Activated CD8-positive, alpha-beta memory T cell treated with anti-CD3 and anti-CD28 coated beads, Interleukin-2, amount 10 ng/mL, durations not matched to agents 7 days and 5 days (primary cell): ENCODE data around the gene LBR. TPM values are rescaled to one million over a fixed set of nuclear protein-coding genes. Genes with fewer than 3 reads are reported as not detected.

ENCODE experiments used
- ATAC-seq: fragments of 150-1000 bp; cut with Tn5 transposase; one replicate; pipeline ENCODE4 v1.10.0; 2021; ENCODE audit warnings: moderate library complexity
- CTCF ChIA-PET: fragments of 350-600 bp; sonication (Branson Sonifier 250); formaldehyde crosslinking; loops from one replicate; lab custom pipeline; 2021; ENCODE audit warnings: antibody characterized with exemption; lab: Charles Lee
- DNase-seq: peaks from one replicate; pipeline ENCODE4 v3.0.0-alpha.2; 2020
- H3K27ac Mint-ChIP-seq: one replicate; pipeline ENCODE4 v1.8.0; 2021; ENCODE audit warnings: mild to moderate bottlenecking, mixed read lengths
- H3K27me3 Mint-ChIP-seq: one replicate; pipeline ENCODE4 v1.8.0; 2021; ENCODE audit warnings: mixed read lengths
- H3K36me3 Mint-ChIP-seq: one replicate; pipeline ENCODE4 v1.8.0; 2021; ENCODE audit warnings: mild to moderate bottlenecking, mixed read lengths
- H3K4me1 Mint-ChIP-seq: one replicate; pipeline ENCODE4 v1.8.0; 2021; ENCODE audit warnings: mixed read lengths
- H3K4me3 Mint-ChIP-seq: one replicate; pipeline ENCODE4 v1.8.0; 2021; ENCODE audit warnings: mild to moderate bottlenecking, moderate library complexity, mixed read lengths
- H3K9me3 Mint-ChIP-seq: one replicate; pipeline ENCODE4 v1.8.0; 2022; ENCODE audit warnings: low read depth, mixed read lengths
- total RNA-seq, 2 experiments: library from RNA; stranded (reverse); gene quantifications; one replicate each; pipeline ENCODE4 v1.2.3, GENCODE V29; 2021

The LBR gene
- total RNA-seq, 2 experiments from 2014 or later, result 213 to 226 TPM

- Mint-ChIP-seq H3K27ac (no peak overlapping the region), H3K9me3 (no peaks in the 10 kb centered on the region), H3K27me3 (no peaks in the 10 kb centered on the region), H3K4me1 (peaks cover 36% of the 10 kb centered on the region), H3K4me3 (no peak overlapping the region), H3K36me3 (no peaks in the 10 kb centered on the region)
- CTCF ChIA-PET, result interaction anchor here (0.8 kb wide), 1 partner anchor 27 kb away, joined by 4 read pairs; no protein-coding TSS in a partner anchor
- ATAC-seq (no peak), DNase-seq (no peak)
Observed at GRCh38 chr1:225470211-225471108, 42.6 kb upstream of the LBR start.

GRCh38 chr1:225469051-225469450 is 41.2 kb upstream of the LBR start:
- peak overlapping the region; percentile 99 for H3K27ac Mint-ChIP-seq
- CTCF ChIA-PET, result interaction anchor here (0.9 to 3.3 kb wide), 8 partner anchors 9 to 519 kb away, joined by 3 to 29 read pairs (median 14); partner anchors contain the start of genes LBR and PYCR2
- ATAC-seq (no peak), DNase-seq (no peak)
- H3K36me3 Mint-ChIP-seq, result no peaks in the 10 kb centered on the region
- peaks cover 43% of the 10 kb centered on the region for H3K4me1 Mint-ChIP-seq
- peak overlapping the region; percentile 84 for H3K4me3 Mint-ChIP-seq
- H3K27me3 Mint-ChIP-seq, result no peaks in the 10 kb centered on the region
- no peaks in the 10 kb centered on the region for H3K9me3 Mint-ChIP-seq

GRCh38 chr1:225468270-225469020 is 40.6 kb upstream of the LBR start:
- DNase-seq (no peak), ATAC-seq (no peak)
- no peaks in the 10 kb centered on the region for H3K36me3 Mint-ChIP-seq
- no peaks in the 10 kb centered on the region for H3K9me3 Mint-ChIP-seq
- peak overlapping the region; percentile 84 for H3K4me3 Mint-ChIP-seq
- H3K4me1 Mint-ChIP-seq, result peaks cover 46% of the 10 kb centered on the region
- H3K27ac Mint-ChIP-seq, result peak overlapping the region; percentile 99
- CTCF ChIA-PET, result interaction anchor here (0.7 to 3.3 kb wide), 17 partner anchors 10 to 597 kb away, joined by 3 to 29 read pairs (median 5); partner anchors contain the start of genes LBR, PYCR2, SRP9 and TMEM63A
- H3K27me3 Mint-ChIP-seq, result no peaks in the 10 kb centered on the region

- peaks cover 50% of the 10 kb centered on the region for H3K4me1 Mint-ChIP-seq
- H3K4me3 Mint-ChIP-seq, result peak overlapping the region; percentile 84
- no peaks in the 10 kb centered on the region for H3K36me3 Mint-ChIP-seq
- DNase-seq (peak; percentile 95), ATAC-seq (peak; percentile 90)
- H3K27me3 Mint-ChIP-seq, result no peaks in the 10 kb centered on the region
- no peaks in the 10 kb centered on the region for H3K9me3 Mint-ChIP-seq
- CTCF ChIA-PET, result interaction anchor here (0.7 to 3.3 kb wide), 18 partner anchors 10 to 658 kb away, joined by 3 to 29 read pairs (median 4); partner anchors contain the start of genes LBR, PYCR2, SRP9 and TMEM63A
- peak overlapping the region; percentile 99 for H3K27ac Mint-ChIP-seq
Observed at GRCh38 chr1:225467193-225468020, 39.6 kb upstream of the LBR start.

- H3K4me3 Mint-ChIP-seq, result peak overlapping the region; percentile 84
- no peaks in the 10 kb centered on the region for H3K27me3 Mint-ChIP-seq
- CTCF ChIA-PET, result interaction anchor here (0.8 to 3.3 kb wide), 11 partner anchors 9 to 659 kb away, joined by 3 to 29 read pairs (median 6); partner anchors contain the start of genes LBR and SRP9
- no peak for ATAC-seq
- H3K4me1 Mint-ChIP-seq, result peaks cover 53% of the 10 kb centered on the region
- no peaks in the 10 kb centered on the region for H3K36me3 Mint-ChIP-seq
- no peak for DNase-seq
- H3K27ac Mint-ChIP-seq, result peak overlapping the region; percentile 99
- no peaks in the 10 kb centered on the region for H3K9me3 Mint-ChIP-seq
Observed at GRCh38 chr1:225466848-225467192, 39.0 kb upstream of the LBR start.

- peak overlapping the region; percentile 76 for H3K27ac Mint-ChIP-seq
- H3K36me3 Mint-ChIP-seq, result no peaks in the 10 kb centered on the region
- H3K4me3 Mint-ChIP-seq, result no peak overlapping the region
- DNase-seq (no peak), ATAC-seq (no peak)
- no peaks in the 10 kb centered on the region for H3K27me3 Mint-ChIP-seq
- no peaks in the 10 kb centered on the region for H3K9me3 Mint-ChIP-seq
- H3K4me1 Mint-ChIP-seq, result peaks cover 59% of the 10 kb centered on the region
- CTCF ChIA-PET, result interaction anchor here (1.3 to 3.3 kb wide), 3 partner anchors 9 to 21 kb away, joined by 5 to 17 read pairs (median 7); no protein-coding TSS in a partner anchor
Observed at GRCh38 chr1:225465793-225466517, 38.1 kb upstream of the LBR start.

GRCh38 chr1:225464851-225465792 is 37.3 kb upstream of the LBR start:
- peaks cover 67% of the 10 kb centered on the region for H3K4me1 Mint-ChIP-seq
- DNase-seq (no peak), ATAC-seq (no peak)
- H3K27ac Mint-ChIP-seq, result peak overlapping the region; percentile 76
- peak overlapping the region; percentile 21 for H3K4me3 Mint-ChIP-seq
- no peaks in the 10 kb centered on the region for H3K27me3 Mint-ChIP-seq
- H3K36me3 Mint-ChIP-seq, result no peaks in the 10 kb centered on the region
- CTCF ChIA-PET, result interaction anchor here (1.2 to 2.2 kb wide), 3 partner anchors 10 to 23 kb away, joined by 3 to 7 read pairs (median 5); no protein-coding TSS in a partner anchor
- H3K9me3 Mint-ChIP-seq, result no peaks in the 10 kb centered on the region

- peak overlapping the region; percentile 5 for H3K27ac Mint-ChIP-seq
- ATAC-seq (no peak), DNase-seq (no peak)
- H3K4me3 Mint-ChIP-seq, result no peak overlapping the region
- no peaks in the 10 kb centered on the region for H3K9me3 Mint-ChIP-seq
- CTCF ChIA-PET, result interaction anchor here (3.0 to 3.2 kb wide), 2 partner anchors 12 to 21 kb away, joined by 13 to 18 read pairs; no protein-coding TSS in a partner anchor
- peaks cover 68% of the 10 kb centered on the region for H3K4me1 Mint-ChIP-seq
- no peaks in the 10 kb centered on the region for H3K27me3 Mint-ChIP-seq
- no peaks in the 10 kb centered on the region for H3K36me3 Mint-ChIP-seq
Observed at GRCh38 chr1:225462714-225463574, 35.1 kb upstream of the LBR start.

GRCh38 chr1:225462429-225462713 is 34.5 kb upstream of the LBR start:
- no peaks in the 10 kb centered on the region for H3K9me3 Mint-ChIP-seq
- DNase-seq, result no peak
- no peak overlapping the region for H3K27ac Mint-ChIP-seq
- H3K4me1 Mint-ChIP-seq, result peaks cover 68% of the 10 kb centered on the region
- no peak for ATAC-seq
- CTCF ChIA-PET, result interaction anchor here (3.0 to 3.2 kb wide), 3 partner anchors 13 to 21 kb away, joined by 13 to 20 read pairs (median 18); no protein-coding TSS in a partner anchor
- H3K36me3 Mint-ChIP-seq, result no peaks in the 10 kb centered on the region
- H3K4me3 Mint-ChIP-seq, result no peak overlapping the region
- H3K27me3 Mint-ChIP-seq, result no peaks in the 10 kb centered on the region

- Mint-ChIP-seq H3K27ac (peak overlapping the region; percentile 87), H3K4me3 (no peak overlapping the region), H3K27me3 (no peaks in the 10 kb centered on the region), H3K9me3 (no peaks in the 10 kb centered on the region), H3K36me3 (no peaks in the 10 kb centered on the region), H3K4me1 (peaks cover 66% of the 10 kb centered on the region)
- DNase-seq (no peak), ATAC-seq (no peak)
- CTCF ChIA-PET, result interaction anchor here (0.9 to 3.2 kb wide), 5 partner anchors 13 to 143 kb away, joined by 3 to 20 read pairs (median 13); no protein-coding TSS in a partner anchor
Observed at GRCh38 chr1:225461533-225462428, 33.9 kb upstream of the LBR start.
